ENCODE measurements around the gene TSHZ2.
"Not testable (repeated sequence)": the region's sequence is repeated elsewhere in the genome, so short reads cannot be mapped to it uniquely, and the experiment has no call there.

Gene TSHZ2

DNA sequence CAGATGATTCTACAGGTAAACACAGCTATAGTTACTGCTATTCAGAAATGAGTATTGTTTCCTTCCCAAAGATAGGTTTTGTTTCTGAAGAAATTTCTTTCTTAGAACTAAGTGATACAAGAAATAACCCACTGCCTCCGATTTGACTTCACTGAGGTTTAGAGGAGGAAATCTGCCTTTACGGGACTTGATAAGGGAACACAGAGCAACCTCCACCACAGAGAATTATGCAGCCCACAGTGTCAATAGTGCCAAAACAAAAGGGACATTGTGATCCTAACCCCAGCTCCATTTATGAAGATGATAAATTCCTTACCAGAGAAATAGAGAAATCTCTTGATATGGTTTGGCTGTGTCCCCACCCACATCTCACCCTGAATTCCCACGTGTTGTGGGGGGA, 456.8 kb downstream of the TSHZ2 start:
- Histone ChIP-seq H3K36me3 (ENCODE audit: control insufficient read depth, insufficient read depth, low read length) (no peaks in the 10 kb centered on the region), H3K27me3 (replicated peaks; ENCODE audit: control insufficient read depth, insufficient read depth, low read length) (no peaks in the 10 kb centered on the region), H3K4me3 (replicated peaks; ENCODE audit: low read depth, low read length) (no peak overlapping the region)
- TF ChIP-seq, protein P1, sequence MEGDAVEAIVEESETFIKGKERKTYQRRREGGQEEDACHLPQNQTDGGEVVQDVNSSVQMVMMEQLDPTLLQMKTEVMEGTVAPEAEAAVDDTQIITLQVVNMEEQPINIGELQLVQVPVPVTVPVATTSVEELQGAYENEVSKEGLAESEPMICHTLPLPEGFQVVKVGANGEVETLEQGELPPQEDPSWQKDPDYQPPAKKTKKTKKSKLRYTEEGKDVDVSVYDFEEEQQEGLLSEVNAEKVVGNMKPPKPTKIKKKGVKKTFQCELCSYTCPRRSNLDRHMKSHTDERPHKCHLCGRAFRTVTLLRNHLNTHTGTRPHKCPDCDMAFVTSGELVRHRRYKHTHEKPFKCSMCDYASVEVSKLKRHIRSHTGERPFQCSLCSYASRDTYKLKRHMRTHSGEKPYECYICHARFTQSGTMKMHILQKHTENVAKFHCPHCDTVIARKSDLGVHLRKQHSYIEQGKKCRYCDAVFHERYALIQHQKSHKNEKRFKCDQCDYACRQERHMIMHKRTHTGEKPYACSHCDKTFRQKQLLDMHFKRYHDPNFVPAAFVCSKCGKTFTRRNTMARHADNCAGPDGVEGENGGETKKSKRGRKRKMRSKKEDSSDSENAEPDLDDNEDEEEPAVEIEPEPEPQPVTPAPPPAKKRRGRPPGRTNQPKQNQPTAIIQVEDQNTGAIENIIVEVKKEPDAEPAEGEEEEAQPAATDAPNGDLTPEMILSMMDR (IDR thresholded peaks at IDR 0.05; ENCODE audit: insufficient read depth, low read length, poor library complexity, severe bottlenecking): no peak
- no peak for DNase-seq (ENCODE audit: extremely low read depth, insufficient read length)

DNA sequence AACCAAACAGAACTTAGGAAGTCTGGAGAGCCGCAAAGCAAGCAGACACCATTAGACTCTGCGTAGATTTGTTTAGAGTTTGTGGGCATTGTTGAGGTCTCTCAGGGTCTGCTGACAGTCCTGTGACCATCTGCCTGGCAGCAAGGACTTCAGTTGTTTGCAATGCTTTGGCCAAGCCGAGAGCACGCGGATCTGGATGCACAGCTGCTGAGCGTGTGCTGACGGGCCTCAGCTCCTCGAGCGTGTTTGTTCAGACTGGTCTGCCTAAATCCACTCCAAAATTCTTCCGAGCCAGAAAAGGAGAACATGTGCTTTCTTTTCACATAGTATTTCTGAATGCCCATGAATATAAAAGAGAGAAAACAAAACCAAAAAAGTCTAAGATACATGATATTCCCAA, 462.5 kb downstream of the TSHZ2 start:
- H3K36me3 ChIP-seq (ENCODE audit: control insufficient read depth, insufficient read depth, low read length): no peaks in the 10 kb centered on the region
- H3K27me3 ChIP-seq (replicated peaks; ENCODE audit: control insufficient read depth, insufficient read depth, low read length): no peaks in the 10 kb centered on the region
- TF ChIP-seq, protein P1 (IDR thresholded peaks at IDR 0.05; ENCODE audit: insufficient read depth, low read length, poor library complexity, severe bottlenecking): no peak
- H3K4me3 ChIP-seq (replicated peaks; ENCODE audit: low read depth, low read length): no peak overlapping the region
- no peak for DNase-seq (ENCODE audit: extremely low read depth, insufficient read length)

DNA sequence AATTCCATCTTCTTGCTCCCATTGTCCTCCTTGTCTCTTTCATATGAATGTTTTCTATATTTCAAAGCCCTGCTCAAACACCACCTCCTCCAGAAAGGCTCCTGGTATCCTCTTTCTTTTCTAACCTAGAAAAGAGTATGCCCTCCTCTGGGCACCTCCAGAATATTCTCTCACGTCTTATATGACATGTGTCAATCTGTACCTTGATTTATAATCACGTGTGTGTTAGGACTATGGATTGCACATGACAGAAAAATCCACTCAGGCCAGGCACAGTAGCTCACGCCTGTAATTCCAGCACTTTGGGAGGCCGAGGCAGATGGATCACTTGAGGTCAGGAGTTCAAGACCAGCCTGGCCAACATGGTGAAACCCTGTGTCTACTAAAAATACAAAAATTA, 464.8 kb downstream of the TSHZ2 start:
- H3K36me3 ChIP-seq (ENCODE audit: control insufficient read depth, insufficient read depth, low read length); H3K27me3 ChIP-seq (replicated peaks; ENCODE audit: control insufficient read depth, insufficient read depth, low read length); H3K4me3 ChIP-seq (replicated peaks; ENCODE audit: low read depth, low read length); DNase-seq (ENCODE audit: extremely low read depth, insufficient read length): not testable (repeated sequence)

DNA sequence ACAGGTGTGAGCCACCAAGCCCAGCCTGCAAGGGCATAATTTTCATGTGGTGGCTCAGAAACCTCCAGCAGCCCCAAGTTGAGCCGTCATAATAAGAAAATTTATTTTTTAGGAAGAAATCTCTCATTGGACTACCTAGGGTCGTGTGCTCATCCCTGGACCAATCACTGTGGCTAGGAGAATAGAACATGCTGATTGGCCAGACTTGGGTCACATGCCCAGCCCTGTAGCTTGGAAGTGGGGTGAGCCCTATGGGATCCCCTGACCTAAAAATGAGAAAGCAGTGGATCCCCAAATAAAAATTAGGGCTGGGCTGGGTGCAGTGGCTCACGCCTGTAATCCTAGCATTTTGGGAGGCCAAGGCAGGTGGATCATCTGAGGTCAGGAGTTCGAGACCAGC, 466.2 kb downstream of the TSHZ2 start:
- Histone ChIP-seq H3K4me3 (replicated peaks; ENCODE audit: low read depth, low read length) (no peak overlapping the region), H3K27me3 (replicated peaks; ENCODE audit: control insufficient read depth, insufficient read depth, low read length) (no peaks in the 10 kb centered on the region; the same call in 1 of the 2 replicates), H3K36me3 (ENCODE audit: control insufficient read depth, insufficient read depth, low read length) (no peaks in the 10 kb centered on the region)
- DNase-seq (ENCODE audit: extremely low read depth, insufficient read length): no peak
- TF ChIP-seq, protein P1 (IDR thresholded peaks at IDR 0.05; ENCODE audit: insufficient read depth, low read length, poor library complexity, severe bottlenecking): no peak

DNA sequence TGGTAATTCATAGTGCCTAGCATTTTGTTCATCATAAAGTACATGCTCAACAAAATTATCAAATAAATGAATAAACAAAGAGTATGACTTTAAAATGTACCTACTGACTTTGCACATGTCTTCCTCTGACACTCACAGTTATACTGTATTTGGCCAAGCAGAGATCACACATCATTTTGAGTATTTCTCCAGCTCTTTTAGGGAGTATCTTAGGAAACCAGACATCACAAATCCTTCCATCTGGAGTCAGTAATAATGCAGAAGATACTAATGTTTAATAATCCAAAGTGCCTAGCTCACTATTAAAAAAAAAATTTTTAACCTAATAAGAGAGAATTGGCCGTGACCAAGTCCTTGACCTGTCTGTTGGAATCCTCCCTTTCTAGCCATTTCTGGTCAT, 466.9 kb downstream of the TSHZ2 start:
- H3K36me3 ChIP-seq (ENCODE audit: control insufficient read depth, insufficient read depth, low read length): no peaks in the 10 kb centered on the region
- no peak for DNase-seq (ENCODE audit: extremely low read depth, insufficient read length)
- H3K4me3 ChIP-seq (replicated peaks; ENCODE audit: low read depth, low read length): no peak overlapping the region
- TF ChIP-seq, protein P1 (IDR thresholded peaks at IDR 0.05; ENCODE audit: insufficient read depth, low read length, poor library complexity, severe bottlenecking): no peak
- peaks cover 2% of the 10 kb centered on the region; the same call in 1 of the 2 replicates for H3K27me3 ChIP-seq (replicated peaks; ENCODE audit: control insufficient read depth, insufficient read depth, low read length)

DNA sequence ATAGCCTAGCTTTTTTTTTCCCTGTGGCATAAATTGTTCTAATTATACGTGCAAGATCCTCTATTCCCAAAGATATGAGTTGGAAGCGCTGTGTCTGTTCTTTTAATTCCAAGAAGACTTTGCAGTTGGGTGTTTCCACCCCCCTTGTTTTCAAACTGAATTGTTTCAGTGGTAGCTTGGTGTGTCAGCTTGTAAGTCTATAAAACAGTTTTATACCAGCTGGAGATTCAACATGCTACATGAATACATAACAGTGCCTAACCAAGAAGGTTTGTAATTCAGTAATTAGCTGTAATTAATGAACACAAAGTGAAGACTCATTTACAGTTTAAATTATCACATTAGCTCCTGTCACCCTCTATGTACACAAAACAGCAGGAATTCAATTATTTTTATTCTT, 467.5 kb downstream of the TSHZ2 start:
- Histone ChIP-seq H3K4me3 (replicated peaks; ENCODE audit: low read depth, low read length) (no peak overlapping the region), H3K27me3 (replicated peaks; ENCODE audit: control insufficient read depth, insufficient read depth, low read length) (peaks cover 2% of the 10 kb centered on the region; the same call in 1 of the 2 replicates), H3K36me3 (ENCODE audit: control insufficient read depth, insufficient read depth, low read length) (no peaks in the 10 kb centered on the region)
- no peak for DNase-seq (ENCODE audit: extremely low read depth, insufficient read length)
- TF ChIP-seq, protein P1 (IDR thresholded peaks at IDR 0.05; ENCODE audit: insufficient read depth, low read length, poor library complexity, severe bottlenecking): no peak
